Measurements from ENCODE around the gene INTS15. TPM values are rescaled to one million over a fixed set of nuclear protein-coding genes. Genes with fewer than 3 reads are reported as not detected.
"Not testable (repeated sequence)": the region's sequence is repeated elsewhere in the genome, so short reads cannot be mapped to it uniquely, and the experiment has no call there.

INTS15 gene
- total RNA-seq, 1 donor from 2014 or later = 10.9 TPM

DNA sequence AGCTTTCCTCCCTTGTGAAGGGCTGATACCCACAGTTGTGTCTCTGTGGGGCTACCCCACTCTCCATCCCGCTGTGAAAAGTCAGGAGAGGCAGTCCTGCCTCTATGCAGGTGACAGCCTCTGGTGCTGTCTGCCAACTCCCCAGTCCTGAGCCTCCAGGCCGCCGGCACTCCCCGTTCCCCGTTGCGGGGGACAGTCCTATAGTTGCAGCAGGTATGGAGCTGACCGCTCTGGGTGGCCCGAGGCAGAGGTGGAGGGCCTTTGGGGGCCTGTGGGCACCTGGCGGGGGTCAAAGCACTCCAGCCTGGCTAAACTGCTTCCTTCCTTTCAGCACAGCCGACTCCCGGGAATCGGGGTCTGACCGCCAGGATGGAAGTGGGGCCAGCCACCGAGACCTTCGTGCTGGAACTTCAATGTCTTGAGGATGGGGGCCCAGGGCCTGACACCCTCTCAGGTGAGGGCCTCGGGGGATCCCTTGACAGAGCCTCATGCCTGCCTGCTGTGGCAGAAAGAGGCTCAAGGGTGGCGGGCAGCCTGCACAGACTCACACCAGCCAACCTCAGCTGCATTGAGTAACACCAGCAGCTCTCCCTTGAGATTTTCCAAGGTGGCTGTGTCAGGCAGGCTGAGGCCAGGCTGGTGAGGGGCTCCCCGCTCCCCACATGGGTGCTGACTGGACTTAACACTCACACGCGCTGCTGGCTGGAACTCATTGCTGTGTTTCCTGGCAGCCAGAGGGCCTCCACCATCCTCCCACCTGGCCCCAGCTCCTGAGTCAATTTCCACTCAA, 27.2 kb downstream of the INTS15 start:
- no peak for DNase-seq (ENCODE audit: low read depth, low spot score)

DNA sequence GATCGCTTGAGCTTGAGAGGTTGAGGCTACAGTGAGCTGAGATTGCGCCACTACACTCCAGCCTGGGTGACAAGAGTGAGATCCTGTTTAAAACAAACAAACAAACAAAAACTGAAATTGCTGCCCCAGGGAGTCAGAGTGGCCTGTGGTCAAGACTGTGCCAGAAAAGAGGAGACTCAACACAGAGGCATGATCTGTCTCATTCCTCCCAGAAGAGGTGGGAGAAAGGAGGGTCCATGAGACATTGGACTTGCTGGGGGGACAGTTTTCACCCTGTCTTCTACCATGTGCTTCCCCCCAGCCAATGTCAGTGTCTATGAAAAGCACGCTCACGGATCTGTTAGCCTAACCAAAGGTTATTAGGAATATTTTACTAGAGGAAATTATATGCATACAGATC, 28.8 kb downstream of the INTS15 start:
- DNase-seq (ENCODE audit: low read depth, low spot score) = no peak

DNA sequence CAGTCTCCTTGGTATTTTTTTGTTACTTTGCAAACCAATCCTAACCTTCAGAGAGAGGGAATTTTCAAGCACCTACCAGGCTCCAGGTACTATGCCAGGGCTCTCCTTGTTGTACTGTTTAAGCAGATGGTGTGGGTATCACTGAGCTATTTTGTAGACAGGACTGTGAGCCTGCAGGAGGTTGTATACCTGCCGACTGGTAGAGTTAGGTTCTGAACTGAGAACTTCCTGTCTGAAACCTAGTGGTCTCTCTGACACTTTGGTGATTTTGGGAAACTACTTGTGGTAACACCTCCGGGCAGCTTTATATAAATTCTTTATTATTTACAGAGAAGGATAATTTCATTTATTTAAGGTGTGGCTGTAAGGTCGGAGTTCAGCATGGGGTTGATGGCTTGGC, 30.1 kb downstream of the INTS15 start:
- no peak for DNase-seq (ENCODE audit: low read depth, low spot score)

DNA sequence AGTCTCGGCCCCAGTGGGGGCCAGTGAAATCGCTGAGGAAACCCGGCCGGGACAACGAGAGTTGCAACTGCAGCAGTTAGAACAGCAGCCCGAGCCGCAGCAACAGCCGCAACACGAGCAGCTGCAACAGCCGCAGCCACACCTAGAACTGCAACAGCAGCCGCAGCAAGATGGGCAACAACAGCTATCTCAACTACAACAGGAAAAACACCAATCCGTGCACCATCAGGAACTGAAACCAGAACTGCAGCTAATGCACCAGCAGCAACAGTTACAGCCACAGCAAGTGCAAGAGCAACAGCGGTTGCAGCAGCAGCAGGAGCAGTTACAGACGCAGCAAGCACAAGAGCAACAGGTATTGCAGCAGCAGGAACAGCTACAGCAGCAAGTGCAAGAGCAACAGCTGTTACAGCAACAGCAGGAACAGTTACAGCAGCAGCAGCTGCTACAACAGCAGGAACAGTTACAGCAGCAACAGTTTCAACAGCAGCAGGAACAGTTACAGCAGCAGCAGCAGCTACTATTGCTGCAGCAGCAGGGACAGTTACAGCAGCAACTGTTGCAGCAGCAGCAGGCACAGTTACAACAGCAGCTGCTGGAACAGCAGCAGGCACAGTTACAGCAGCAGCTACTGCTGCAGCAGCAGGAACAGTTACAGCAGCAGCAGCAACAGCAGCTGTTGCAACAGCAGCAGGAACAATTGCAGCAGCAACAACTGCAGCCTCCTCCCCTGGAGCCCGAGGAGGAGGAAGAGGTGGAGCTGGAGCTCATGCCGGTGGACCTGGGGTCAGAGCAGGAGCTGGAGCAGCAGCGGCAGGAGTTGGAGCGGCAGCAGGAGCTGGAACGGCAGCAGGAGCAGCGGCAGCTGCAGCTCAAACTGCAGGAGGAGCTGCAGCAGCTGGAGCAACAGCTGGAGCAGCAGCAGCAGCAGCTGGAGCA, 31.6 kb downstream of the INTS15 start:
- DNase-seq (ENCODE audit: low read depth, low spot score) = no peak

DNA sequence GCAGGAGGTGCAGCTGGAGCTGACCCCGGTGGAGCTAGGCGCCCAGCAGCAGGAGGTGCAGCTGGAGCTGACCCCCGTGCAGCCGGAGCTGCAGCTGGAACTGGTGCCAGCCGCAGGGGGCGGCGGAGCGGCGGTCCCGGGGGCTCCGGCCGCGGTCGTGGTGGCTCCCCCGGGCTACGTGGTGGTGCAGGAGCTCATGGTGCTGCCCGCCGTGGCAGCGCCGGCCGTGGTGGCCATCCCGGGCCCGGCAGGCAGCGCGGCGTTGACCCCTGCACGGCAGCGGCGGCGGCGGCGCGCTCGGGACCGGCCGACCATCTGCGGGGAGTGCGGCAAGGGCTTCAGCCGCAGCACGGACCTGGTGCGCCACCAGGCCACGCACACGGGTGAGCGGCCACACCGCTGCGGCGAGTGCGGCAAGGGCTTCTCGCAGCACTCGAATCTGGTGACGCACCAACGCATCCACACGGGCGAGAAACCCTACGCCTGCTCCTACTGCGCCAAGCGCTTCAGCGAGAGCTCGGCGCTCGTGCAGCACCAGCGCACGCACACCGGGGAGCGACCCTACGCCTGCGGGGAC, 32.4 kb downstream of the INTS15 start:
- DNase-seq (ENCODE audit: low read depth, low spot score) = no peak

DNA sequence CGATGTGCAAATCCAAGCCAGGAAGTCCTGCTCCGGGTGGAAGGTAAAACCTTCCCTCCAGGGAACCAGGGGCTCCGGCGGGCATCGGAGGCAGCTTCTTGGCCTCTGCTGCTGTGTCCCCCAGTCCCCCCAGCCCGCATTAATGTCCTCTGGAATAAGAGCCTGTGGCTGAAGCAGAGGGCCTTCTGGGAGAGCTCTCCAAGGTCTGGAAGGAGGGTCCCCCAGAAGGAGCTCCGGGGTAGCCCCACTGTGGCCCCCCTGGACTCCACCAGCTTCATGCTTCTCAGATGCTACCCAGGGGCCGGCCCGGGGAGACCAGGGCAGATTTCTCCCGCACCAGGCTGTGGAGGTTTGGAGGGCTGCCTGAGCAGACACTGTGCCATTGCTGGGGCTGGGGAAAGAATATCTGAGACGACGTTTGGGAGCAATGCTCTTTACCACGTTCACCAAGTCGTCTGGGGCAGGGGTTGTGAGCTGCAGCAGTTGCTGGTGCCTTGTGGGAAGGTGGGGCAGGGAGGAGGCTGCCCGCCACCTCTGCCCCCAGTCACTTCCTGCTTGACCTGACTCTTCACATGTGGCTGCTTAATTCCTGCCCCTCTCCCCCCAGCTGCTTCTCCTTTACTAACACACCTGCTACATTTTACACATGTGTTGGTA, 33.9 kb downstream of the INTS15 start:
- no peak for DNase-seq (ENCODE audit: low read depth, low spot score)

DNA sequence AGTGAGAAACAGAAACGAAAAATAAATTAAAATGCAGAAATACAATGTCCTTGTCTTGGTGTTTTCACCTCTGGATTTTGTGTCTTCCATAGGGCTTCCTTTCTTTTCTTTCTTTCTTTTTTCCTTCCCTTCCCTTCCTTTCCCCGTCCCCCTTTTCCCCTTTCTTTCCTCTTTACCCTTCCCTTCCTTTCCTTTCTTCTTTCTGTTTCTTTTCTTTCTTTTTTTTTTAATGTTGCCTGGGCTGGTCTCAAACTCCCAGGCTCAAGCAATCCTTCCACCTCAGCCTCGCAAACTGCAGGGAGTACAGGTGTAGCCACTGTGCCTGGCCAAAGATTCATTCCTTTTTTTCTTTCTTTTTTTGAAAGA, 34.4 kb downstream of the INTS15 start:
- DNase-seq (ENCODE audit: low read depth, low spot score) = no peak

DNA sequence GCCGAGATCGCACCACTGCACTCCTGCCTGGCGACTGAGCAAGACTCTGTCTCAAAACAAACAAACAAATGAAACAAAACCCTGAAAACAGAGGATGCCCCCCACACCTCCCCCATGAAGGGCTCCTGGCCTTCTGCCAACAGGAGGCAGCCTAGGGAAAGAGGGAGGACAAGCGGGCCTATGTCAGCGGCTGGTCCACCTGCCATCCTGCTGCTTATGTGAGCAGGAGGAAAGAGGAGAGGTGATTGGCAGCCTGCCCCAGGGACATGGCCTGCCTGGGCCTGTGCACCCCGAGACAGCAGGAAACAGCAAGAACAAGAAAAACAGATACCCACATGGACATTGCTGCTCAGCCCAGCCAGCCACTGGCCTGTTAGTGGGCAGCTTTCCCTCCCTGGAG, 38.2 kb downstream of the INTS15 start:
- DNase-seq (ENCODE audit: low read depth, low spot score) = no peak

DNA sequence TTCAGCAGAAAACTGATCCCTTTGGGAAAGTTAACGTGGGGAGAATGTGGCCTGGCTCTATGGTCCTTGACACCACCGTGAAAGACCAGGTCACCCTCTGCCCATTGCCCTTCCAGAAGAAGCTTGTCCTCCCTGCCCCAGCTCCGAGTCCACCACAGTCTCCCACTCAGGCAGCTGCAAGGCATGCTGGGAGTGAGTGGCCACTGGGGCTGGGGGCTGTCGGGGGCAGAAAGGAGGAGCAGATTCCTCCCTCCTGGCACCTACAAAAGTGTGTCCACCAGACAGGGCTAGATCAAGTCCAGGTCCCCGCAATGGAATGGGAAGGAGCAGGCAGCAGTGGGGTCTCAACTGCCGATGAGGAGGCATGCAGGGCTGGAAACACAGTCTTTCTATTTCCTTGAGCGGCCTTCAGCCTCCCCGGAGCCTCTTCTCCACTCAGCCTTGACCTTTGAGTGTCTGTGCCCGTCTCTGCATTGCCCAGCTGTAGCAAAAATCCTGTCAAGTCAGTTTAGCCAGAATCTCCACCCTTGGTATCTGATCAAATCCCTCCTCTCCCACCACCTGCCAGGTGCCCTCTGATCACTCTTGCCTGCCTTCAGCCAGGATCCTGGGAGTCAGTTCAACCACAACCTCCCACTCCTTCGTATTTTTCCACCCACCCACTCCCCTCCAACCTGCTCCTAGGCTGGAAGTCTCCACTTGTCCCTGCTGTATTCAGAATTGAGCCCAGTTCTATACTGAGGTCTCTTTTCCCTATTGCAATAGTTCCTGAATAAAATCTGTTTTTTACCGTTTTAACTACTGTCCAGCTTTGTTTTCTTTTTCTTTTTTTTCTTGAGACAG, 40.4 kb downstream of the INTS15 start:
- no peak for DNase-seq (ENCODE audit: low read depth, low spot score)

DNA sequence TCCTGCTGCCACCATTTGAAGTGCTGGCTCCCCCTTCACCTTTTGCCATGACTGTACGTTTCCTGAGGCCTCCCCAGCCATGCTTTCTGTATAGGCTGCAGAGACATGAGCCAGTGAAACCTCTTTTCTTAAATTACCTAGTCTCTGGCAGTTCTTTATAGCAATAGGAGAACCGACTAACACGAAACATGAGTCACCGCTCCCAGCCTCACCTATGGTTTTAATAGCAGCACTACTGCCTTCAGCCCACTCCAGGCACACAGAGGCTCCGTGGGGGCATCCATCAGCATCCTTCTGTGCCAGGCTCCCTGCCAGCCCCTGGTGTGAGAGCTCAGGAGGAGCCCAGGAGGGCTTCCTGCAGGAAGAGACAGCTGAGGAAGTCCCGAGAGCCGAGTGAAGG, 41.8 kb downstream of the INTS15 start:
- DNase-seq (ENCODE audit: low read depth, low spot score) = no peak

DNA sequence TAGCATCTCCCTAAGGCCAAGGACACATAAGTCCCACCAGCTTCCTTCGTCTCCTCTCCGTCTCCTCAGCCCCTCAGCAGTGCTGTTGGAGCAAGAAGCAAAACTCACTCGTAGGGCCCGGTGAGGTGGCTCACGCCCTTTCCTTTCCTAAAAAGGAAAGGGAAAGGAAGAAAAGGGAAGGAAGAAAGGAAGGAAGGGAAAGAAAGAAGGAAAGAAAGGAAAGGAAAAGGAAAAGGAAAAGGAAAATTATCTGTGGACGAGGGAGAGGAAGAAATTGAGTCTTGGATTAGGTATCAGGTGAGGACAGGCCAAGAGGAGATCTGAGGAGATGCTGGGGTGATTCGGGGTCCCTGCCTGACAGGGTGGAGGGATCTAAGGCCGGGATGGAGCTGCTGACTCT, 44.2 kb downstream of the INTS15 start:
- no peak for DNase-seq (ENCODE audit: low read depth, low spot score)

DNA sequence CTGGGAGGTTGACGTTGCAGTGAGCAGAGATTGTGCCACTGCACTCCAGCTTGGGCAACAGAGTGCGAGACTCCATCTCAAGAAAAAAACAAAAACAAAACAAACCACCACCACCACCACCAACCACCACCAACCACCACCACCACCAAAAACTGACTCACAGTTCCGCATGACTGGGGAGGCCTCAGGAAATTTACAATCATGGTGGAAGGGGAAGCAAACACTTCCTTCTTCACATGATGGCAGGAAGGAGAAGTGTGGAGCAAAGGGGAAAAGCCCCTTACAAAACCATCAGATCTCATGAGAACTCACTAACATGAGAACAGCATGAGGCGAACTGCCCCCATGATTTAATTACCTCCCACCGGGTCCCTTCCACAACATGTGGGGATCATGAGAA, 45.1 kb downstream of the INTS15 start:
- not testable (repeated sequence) for DNase-seq (ENCODE audit: low read depth, low spot score)

DNA sequence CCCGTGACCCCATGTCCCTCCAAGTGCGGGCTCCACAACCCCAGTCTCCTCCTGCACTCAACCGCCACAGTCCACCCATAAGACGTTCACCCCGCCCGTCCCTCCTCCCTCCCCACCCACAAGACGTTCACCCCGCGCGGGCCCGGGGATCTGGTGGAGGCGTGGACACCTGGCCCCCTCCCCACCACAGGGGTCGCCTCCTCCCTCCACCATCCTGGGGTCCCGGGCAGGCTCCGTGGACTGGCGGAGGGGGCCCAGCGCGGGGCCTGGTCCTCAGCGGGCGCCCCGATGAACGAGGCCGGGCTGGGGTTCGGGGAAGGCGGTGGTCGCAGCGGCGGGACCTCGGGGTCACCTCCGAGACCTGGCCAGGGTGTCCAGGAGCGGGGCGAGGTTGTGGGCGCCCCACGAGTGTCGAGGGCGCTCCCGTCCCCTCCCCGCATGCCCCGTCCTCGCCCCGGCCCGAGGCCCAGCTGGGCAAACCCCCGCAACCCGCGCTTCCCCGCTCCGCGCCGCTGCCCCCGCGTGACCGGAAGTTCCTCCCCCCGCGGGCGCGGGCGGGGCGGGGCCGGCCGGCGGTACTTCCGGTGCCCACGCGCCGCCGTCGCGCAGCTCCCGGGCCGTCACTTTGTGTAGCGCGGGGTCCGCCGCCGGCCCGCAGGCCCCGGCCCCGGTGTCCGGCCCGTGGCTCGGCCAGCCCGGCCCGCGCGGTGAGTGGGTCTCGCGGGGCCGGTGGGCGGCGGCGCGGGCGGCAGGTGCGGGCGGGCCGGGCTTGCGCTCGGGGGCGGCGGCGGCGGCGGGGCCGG, 47.1 kb downstream of the INTS15 start, which contains the start of gene ZNF316:
Gene ZNF316 (plus strand): TSS at position 578 of the 803 bp plus-strand sequence. CDS start 5,092 bp downstream, outside the sequence.
- no peak for DNase-seq (ENCODE audit: low read depth, low spot score)

DNA sequence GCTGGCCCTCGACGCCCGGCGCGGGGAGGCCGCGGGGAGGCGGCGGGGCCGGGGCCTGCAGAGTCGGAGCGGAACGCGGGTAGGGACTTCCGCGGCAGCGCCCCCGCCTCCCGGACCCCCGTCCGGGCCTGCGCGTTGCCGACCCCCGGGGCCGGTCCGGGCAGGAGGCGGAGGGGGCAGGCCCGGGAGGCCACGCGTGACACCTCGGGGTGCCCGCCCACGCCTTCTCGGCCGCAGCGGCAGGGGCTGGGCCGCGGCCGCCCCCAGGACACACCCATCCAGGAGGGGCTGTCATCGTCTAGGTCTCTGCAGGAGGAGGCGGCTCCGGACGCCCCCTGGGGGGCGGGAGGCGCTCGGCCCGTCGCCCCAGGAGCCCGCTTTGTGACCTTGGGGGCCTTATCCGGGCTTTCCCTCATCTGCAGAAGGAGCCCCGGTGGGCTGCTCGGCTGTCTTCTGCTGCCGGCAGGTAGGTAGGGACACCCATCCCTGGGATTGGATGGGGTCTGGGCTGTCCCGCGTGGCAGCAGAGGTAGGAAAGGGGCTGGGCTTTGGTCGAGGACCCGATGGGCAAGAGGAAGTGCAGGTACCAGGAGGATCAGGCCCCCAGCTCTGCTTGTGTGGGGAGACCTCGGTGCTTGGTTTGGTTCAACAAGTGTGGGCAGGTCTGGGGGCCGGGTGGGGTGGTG, 47.9 kb downstream of the INTS15 start:
- no peak for DNase-seq (ENCODE audit: low read depth, low spot score)

DNA sequence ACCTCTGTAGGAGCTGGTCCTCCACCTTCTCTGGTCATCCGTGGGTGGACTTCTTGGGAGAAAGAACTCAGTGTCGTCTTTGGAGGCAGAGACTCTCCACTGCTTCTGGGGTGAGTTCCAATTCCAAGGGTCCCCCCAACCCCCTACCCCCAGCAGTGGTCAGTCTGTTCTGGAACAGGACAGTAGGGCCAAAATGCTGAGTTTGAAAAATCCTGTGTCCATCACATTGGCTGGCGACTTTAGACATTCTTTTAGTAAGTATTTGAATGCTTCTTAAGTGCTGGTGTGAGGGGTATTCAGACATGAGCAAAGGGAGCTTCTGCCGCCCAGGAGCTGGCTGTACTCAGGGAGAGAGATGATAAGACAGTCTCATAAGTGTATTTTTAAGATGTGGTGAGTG, 49.2 kb downstream of the INTS15 start:
- no peak for DNase-seq (ENCODE audit: low read depth, low spot score)

DNA sequence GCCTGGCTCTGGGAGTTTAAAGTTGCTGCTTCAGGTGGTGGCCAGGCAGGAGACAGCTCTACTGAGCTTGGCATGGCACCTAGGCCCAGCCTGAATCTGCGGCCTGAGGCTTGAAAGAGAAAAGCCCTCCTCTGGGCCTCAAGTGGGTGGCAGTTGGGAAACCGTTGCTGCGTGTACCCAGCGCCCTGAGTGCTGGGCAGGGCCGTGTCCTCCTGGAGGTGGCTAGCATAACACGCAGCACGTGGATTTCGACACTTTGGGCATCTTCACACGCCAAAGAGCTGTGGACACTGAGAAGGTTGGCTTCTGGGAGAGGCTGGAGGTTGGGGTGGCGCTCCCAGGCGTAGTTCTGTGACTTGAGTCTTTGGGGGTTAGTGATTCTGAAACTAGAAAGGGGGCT, 49.8 kb downstream of the INTS15 start:
- no peak for DNase-seq (ENCODE audit: low read depth, low spot score)

DNA sequence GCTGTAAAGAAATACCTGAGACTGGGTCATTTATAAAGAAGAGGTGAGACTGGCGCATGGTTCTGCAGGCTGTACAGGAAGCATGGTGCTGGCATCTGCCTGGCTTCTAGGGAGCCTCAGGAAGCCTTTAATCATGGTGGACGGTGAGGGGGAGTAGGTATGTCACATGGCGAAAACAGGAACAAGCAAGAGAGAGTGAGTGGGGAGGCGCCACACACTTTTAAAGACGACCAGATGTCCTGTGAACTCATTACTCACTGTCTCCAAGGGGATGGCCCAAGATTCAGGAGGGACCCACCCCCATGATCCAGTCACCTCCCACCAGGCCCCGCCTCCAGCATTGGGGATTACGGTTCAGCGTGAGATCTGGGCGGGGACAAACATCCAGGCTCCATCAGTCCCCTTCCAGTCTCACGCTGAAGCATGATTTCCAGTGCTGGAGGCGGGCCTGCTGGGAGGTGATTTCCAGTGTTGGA, 50.5 kb downstream of the INTS15 start:
- peak; percentile 8 for DNase-seq (ENCODE audit: low read depth, low spot score)

DNA sequence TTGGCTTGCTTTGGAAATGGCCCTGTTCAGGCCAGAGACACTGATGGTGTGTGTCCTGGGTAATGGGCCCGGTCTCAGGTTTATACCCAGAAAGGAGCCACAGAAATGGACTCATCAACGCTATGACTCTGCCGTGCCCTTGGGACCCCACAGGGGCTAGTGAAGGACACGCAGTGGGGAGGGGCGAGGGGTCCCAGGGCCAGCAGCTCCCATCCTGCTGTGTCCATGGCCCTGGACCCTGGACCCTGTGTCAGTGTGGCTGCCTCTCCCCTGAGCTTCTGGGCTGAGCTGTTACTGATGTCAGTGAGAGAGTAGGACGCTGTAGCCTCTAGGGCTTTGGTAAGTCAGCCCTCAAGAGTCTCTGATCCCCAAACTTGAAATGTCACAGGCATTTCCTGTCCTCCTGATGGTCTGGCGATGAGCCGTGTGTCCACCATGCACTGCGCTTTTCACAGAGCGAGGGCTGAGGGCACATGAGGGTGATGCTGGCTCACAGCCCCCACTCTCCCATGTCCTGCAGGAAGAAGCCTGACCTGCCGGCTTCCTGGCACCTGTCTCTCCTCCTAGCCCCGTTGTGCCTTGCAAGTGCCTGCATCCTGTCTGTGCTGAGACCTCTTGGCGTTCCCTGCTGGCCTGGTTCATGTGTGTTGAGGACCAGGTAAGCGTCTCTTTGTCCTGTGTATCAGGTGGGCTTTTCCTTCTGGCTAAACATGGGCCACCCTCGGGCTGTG, 51.6 kb downstream of the INTS15 start:
- DNase-seq (ENCODE audit: low read depth, low spot score) = no peak
